Measurements from ENCODE around the gene SNX6.
"Not testable (repeated sequence)": the region's sequence is repeated elsewhere in the genome, so short reads cannot be mapped to it uniquely, and the experiment has no call there.

SNX6 gene

DNA sequence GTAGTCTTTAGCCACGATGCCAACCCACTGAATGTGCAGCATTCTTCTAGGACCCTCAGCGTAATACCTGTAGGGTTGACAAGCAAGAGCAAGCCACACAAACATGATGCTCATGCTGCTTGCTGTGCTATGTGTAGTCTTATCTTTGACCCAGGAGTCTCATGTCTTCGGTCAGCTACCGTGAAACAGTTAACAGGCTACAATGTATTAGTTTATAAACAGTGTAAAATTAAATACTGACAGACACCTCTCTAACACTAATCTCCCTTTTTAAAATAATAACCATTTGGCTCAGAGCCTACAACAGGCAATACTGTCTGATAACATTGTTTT lies 92.3 kb downstream of the SNX6 start:
- DNase-seq (ENCODE audit: extremely low spot score, insufficient read length, low read depth), result no peak
- FAIRE-seq, result no peak

DNA sequence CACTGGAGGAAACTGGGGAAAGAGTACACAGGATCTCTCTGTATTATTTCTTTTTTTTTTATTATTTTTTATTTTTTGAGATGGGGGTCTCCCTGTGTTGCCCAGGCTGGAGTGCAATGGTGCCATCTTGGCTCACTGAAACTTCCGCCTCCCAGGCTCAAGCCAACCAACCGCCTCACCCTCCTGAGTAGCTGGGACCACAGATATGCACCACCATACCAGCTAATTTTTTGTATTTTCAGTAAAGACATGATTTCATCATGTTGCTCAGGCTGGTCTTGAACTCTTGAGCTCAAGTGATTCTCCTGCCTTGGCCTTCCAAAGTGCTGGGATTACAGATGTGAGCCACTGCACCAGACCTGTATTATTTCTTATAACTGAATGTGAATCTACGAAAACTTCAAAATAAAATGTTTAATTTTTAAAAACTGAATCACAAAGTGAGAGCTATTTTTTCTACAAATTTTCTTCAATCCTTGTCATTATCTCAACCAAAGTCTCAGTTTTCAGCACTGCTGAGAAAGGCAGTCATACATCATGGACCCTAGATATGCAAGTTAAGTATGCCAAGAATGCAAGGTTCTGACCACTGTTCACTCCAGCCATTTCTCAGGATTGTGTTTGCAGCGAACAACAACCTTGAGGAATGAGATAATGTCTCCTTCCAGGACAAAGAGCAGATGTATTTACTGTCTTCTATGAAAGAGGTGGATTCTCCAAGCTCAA lies 92.8 kb downstream of the SNX6 start:
- no peak for DNase-seq (ENCODE audit: extremely low spot score, insufficient read length, low read depth)
- no peak for FAIRE-seq

GRCh38 chr14:34527591-34527990 lies 102.4 kb downstream of the SNX6 start:
- FAIRE-seq (no peak), DNase-seq (ENCODE audit: extremely low spot score, insufficient read length, low read depth) (no peak)

- not testable (repeated sequence) for DNase-seq (ENCODE audit: extremely low spot score, insufficient read length, low read depth)
These were observed 105.7 kb downstream of the SNX6 start for GRCh38 chr14:34524216-34524615.

GRCh38 chr14:34522496-34522895 lies 107.5 kb downstream of the SNX6 start:
- FAIRE-seq (no peak), DNase-seq (ENCODE audit: extremely low spot score, insufficient read length, low read depth) (no peak)

More at GRCh38 chr14:34524216-34524615, 105.7 kb downstream of the SNX6 start:
- not testable (repeated sequence) for FAIRE-seq

DNA sequence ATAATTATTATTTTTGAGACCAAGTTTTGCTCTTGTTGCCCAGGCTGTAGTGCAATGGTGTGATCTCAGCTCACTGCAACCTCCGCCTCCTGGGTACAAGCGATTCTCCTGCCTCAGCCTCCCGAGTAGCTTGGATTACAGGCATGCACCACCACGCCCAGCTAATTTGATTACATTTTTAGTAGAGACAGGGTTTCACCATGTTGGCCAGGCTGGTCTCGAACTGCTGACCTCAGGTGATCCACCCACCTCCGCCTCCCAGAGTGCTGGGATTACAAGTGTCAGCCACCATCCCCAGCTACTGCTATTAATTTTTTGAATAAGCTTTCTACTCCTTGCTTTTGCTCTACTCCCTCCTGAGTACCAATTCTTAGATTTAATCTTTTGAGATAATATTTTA lies 108.9 kb downstream of the SNX6 start:
- FAIRE-seq; DNase-seq (ENCODE audit: extremely low spot score, insufficient read length, low read depth): not testable (repeated sequence)

DNA sequence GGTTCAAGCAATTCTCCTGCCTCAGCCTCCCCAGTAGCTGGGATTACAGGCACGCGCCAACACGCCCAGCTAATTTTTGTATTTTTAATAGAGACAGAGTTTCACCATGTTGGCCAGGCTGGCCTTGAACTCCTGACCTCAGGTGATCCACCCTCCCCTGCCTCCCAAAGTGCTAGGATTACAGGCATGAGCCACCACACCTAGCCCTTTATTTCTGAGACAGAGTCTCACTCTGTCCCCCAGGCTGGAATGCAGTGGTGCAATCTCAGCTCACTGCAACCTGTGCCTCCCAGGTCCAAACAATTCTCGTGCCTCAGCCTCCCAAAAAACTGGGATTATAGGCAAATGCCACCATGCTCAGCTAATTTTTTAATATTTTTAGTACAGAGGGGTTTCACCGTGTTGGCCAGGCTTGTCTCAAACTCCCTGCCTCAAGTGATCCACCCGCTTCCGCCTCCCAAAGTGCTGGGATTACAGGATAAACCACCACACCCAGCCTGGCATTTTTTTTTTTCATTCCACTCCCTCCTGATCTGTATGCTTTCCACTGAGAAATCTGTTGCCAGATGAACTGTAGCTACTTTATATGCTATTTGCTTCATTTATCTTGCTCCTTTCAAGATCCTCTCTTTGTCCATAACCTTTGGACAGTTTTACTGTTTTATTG lies 109.5 kb downstream of the SNX6 start:
- FAIRE-seq, result not testable (repeated sequence)

More for the DNA sequence above, 109.5 kb downstream of the SNX6 start:
- DNase-seq (ENCODE audit: extremely low spot score, insufficient read length, low read depth), result not testable (repeated sequence)
